SK-N-SH (cell line): ENCODE measurements around the gene IRX2. TPM values are rescaled to one million over a fixed set of nuclear protein-coding genes. Genes with fewer than 3 reads are reported as not detected.

Experiments
- CTCF ChIA-PET: fragments of 300-600, 350-600 bp; formaldehyde crosslinking; extraction: SDS; loops from one replicate; lab custom pipeline; 2021; lab: Yijun Ruan, JAX
- POLR2A ChIA-PET: fragments of 350-600 bp; sonication (Branson Sonifier 250); formaldehyde crosslinking; extraction: SDS; loops from one replicate; lab custom pipeline; 2020; ENCODE audit warnings: antibody characterized with exemption, inconsistent platforms; lab: Yijun Ruan, JAX
- DNase-seq: peaks from one replicate; pipeline ENCODE4 v3.0.0; 2012
- H2AFZ ChIP-seq: fragments of 200-600 bp; sonication (generic); 2 replicates; pipeline ENCODE4 v1.8.1; 2016; ENCODE audit warnings: antibody characterized with exemption, mild to moderate bottlenecking, low read depth
- H3F3A ChIP-seq: fragments of 200-600 bp; sonication (generic); replicated peaks from 2 replicates; pipeline ENCODE3; 2016; ENCODE audit warnings: antibody characterized with exemption, mild to moderate bottlenecking; ENCODE audit not compliant: insufficient read depth
- H3K27ac ChIP-seq, 2 experiments: fragments of 200-500 bp in 1 of 2; fragments of 200-600 bp in 1 of 2; sonication (Bioruptor generic) in 1 of 2; sonication (generic), shearing (Covaris generic) in 1 of 2; 2 replicates each; pipeline versions ENCODE4 v1.5.1 to v1.6.1; 2014 to 2016; ENCODE audit warnings: low read depth in 2 of 2, inconsistent platforms in 1 of 2, low read length in 1 of 2, mild to moderate bottlenecking in 1 of 2, mixed read lengths in 1 of 2
- H3K27me3 ChIP-seq: fragments of 200-600 bp; sonication (generic), shearing (Covaris generic); 2 replicates; pipeline ENCODE4 v1.6.1; 2016; ENCODE audit warnings: mixed run types; ENCODE audit not compliant: insufficient read depth
- H3K36me3 ChIP-seq, 2 experiments: fragments of 200-500 bp in 1 of 2; fragments of 200-600 bp in 1 of 2; sonication (Bioruptor generic) in 1 of 2; sonication (generic) in 1 of 2; replicated peaks in 1 of 2; 2 replicates each; pipeline versions ENCODE3 to v1.5.1; 2014 to 2016; ENCODE audit warnings: low read length in 1 of 2, mild to moderate bottlenecking in 1 of 2; ENCODE audit not compliant: insufficient read depth in 2 of 2, control insufficient read depth in 1 of 2
- H3K4me1 ChIP-seq, 2 experiments: fragments of 200-500 bp in 1 of 2; fragments of 200-600 bp in 1 of 2; sonication (Bioruptor generic) in 1 of 2; sonication (generic), shearing (Covaris generic) in 1 of 2; 2 replicates each; pipeline versions ENCODE4 v1.5.1 to v1.6.1; 2014 to 2016; ENCODE audit warnings: low read depth in 1 of 2, low read length in 1 of 2, mixed run types in 1 of 2; ENCODE audit not compliant: insufficient read depth in 2 of 2, control insufficient read depth in 1 of 2
- H3K4me2 ChIP-seq: fragments of 200-600 bp; sonication (generic), shearing (Covaris generic); 2 replicates; pipeline ENCODE4 v1.6.1; 2017; ENCODE audit warnings: mixed run types
- H3K4me3 ChIP-seq, 2 experiments: fragments of 200-500 bp in 1 of 2; fragments of 200-600 bp in 1 of 2; sonication (Bioruptor generic) in 1 of 2; sonication (generic), shearing (Covaris generic) in 1 of 2; 2 replicates each; pipeline versions ENCODE4 v1.5.1 to v1.8.1; 2014 to 2016; ENCODE audit warnings: low read depth in 2 of 2, inconsistent platforms in 1 of 2, low read length in 1 of 2, mild to moderate bottlenecking in 1 of 2, mixed read lengths in 1 of 2, moderate library complexity in 1 of 2
- H3K79me2 ChIP-seq: fragments of 200-600 bp; sonication (generic); 2 replicates; pipeline ENCODE4 v1.8.1; 2017; ENCODE audit warnings: mild to moderate bottlenecking; ENCODE audit not compliant: insufficient read depth
- H3K9ac ChIP-seq: fragments of 200-600 bp; sonication (generic); 2 replicates; pipeline ENCODE4 v1.6.1; 2017; ENCODE audit warnings: mixed run types
- H3K9me2 ChIP-seq: fragments of 200-600 bp; sonication (generic); 2 replicates; pipeline ENCODE4 v1.6.1; 2017; ENCODE audit warnings: mixed run types
- H3K9me3 ChIP-seq: fragments of 200-600 bp; sonication (generic); 2 replicates; pipeline ENCODE4 v1.6.1; 2017; ENCODE audit warnings: mixed run types, mild to moderate bottlenecking, moderate library complexity
- H4K20me1 ChIP-seq: fragments of 200-600 bp; sonication (generic); 2 replicates; pipeline ENCODE4 v1.6.1; 2017; ENCODE audit warnings: mild to moderate bottlenecking, mixed run types; ENCODE audit not compliant: insufficient read depth
- CHD2 ChIP-seq: fragments of 150-350 bp; IDR thresholded peaks from 2 replicates; pipeline ENCODE4 v1.6.1; 2018; ENCODE audit warnings: low read length; ENCODE audit not compliant: partially characterized antibody
- ELF1 ChIP-seq: IDR thresholded peaks from 2 replicates; pipeline ENCODE4 v1.4.0; 2012
- EP300 ChIP-seq, 2 experiments: IDR thresholded peaks; 2 replicates each; pipeline versions ENCODE4 v1.4.0 to v1.6.1; 2012; ENCODE audit warnings: borderline replicate concordance in 1 of 2, low read depth in 1 of 2, low read length in 1 of 2
- FOSL2 ChIP-seq: IDR thresholded peaks from 2 replicates; pipeline ENCODE4 v1.4.0; 2012; ENCODE audit warnings: low read depth, mild to moderate bottlenecking, moderate library complexity, borderline replicate concordance
- FOXJ3 ChIP-seq: sonication (generic); formaldehyde crosslinking; IDR thresholded peaks from 2 replicates; pipeline ENCODE4 v1.5.1; 2020; ENCODE audit warnings: mild to moderate bottlenecking, missing genetic modification reagents
- FOXM1 ChIP-seq: IDR thresholded peaks from 2 replicates; pipeline ENCODE4 v1.4.0; 2012; ENCODE audit warnings: low read depth, mild to moderate bottlenecking
- GATA2 ChIP-seq: sonication (generic); formaldehyde crosslinking; IDR thresholded peaks from 2 replicates; pipeline ENCODE4 v1.5.0; 2020; ENCODE audit warnings: mild to moderate bottlenecking, missing genetic modification reagents
- JUND ChIP-seq: IDR thresholded peaks from 2 replicates; pipeline ENCODE4 v1.4.0; 2012
- MEF2A ChIP-seq: IDR thresholded peaks from 2 replicates; pipeline ENCODE4 v1.4.0; 2012; ENCODE audit warnings: low read depth, borderline replicate concordance
- MXI1 ChIP-seq: IDR thresholded peaks from 2 replicates; pipeline ENCODE4 v1.6.1; 2012; ENCODE audit warnings: mild to moderate bottlenecking, low read depth, low read length, improper control_type of control experiment
- RAD21 ChIP-seq: IDR thresholded peaks from 2 replicates; pipeline ENCODE4 v1.6.1; 2012; ENCODE audit warnings: mild to moderate bottlenecking, low read length
- RFX5 ChIP-seq: IDR thresholded peaks from 2 replicates; pipeline ENCODE4 v1.6.1; 2012; ENCODE audit warnings: mild to moderate bottlenecking, improper control_type of control experiment, low read length
- RXRA ChIP-seq: IDR thresholded peaks from 2 replicates; pipeline ENCODE4 v1.4.0; 2012; ENCODE audit warnings: low read depth, mild to moderate bottlenecking, borderline replicate concordance
- SMC3 ChIP-seq: IDR thresholded peaks from 2 replicates; pipeline ENCODE4 v1.6.1; 2012; ENCODE audit warnings: low read depth, low read length, improper control_type of control experiment
- TAF1 ChIP-seq: IDR thresholded peaks from 2 replicates; pipeline ENCODE4 v1.6.1; 2012; ENCODE audit warnings: low read depth, mild to moderate bottlenecking, low read length, moderate library complexity, borderline replicate concordance
- TCF12 ChIP-seq: IDR thresholded peaks from 2 replicates; pipeline ENCODE4 v1.4.0; 2012
- YY1 ChIP-seq: IDR thresholded peaks from 2 replicates; pipeline ENCODE4 v1.4.0; 2012; ENCODE audit warnings: low read depth, mild to moderate bottlenecking
- WGBS: methylation state at CpG from one replicate; pipeline ENCODE4 v1.1.6; 2017; ENCODE audit warnings: low lambda C conversion rate; 5-methylcytosine and 5-hydroxymethylcytosine counted together
- polyA plus RNA-seq, 3 experiments: library from polyadenylated mRNA; depleted of rRNA; stranded (reverse); fragments of >200 nt; gene quantifications; 2 replicates each; pipeline ENCODE4 v1.2.3, GENCODE V29; 2012
- TF ChIP-seq, protein P1 (sequence below): IDR thresholded peaks from 2 replicates; pipeline ENCODE4 v1.6.1; 2012; ENCODE audit warnings: mild to moderate bottlenecking, low read depth, low read length, moderate library complexity
- TF ChIP-seq, protein P2 (sequence below): fragments of 150-350 bp; IDR thresholded peaks from 2 replicates; pipeline ENCODE4 v1.6.1; 2016; ENCODE audit warnings: mild to moderate bottlenecking, low read depth, low read length

IRX2 gene
- polyA plus RNA-seq, 1 of the 3 experiments (the other 2 are of a cell fraction), result not detected

DNA sequence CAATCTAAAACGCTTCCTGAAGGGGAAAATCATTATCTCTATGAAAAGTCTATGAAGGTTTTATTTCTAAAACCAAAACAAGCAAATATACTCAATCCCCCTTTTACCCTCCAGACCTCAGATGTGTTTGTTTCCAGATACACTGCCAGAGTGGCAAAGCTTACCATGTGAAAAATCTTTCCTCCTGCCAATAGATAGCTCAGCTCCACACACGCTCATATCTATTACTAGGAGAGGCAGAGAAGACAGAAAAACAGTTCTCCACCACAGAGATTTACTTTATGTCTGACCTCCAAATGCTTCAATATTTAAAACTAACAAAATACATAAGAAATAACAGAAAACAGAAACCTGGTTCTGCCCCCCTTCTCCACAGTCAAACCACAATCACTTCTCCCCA lies 7.0 kb downstream of the IRX2 start (continued):
- TF ChIP-seq FOXJ3 (no peak), RXRA (no peak)

GRCh38 chr5:2742921-2743679 lies 8.4 kb downstream of the IRX2 start:
- Histone ChIP-seq H3K36me3 (no peaks in the 10 kb centered on the region), H3K4me1 (no peaks in the 10 kb centered on the region), H3K4me3 (no peak overlapping the region), H3K4me2 (no peak overlapping the region), H3K9me3 (no peaks in the 10 kb centered on the region), H3F3A (no peaks in the 10 kb centered on the region), H3K9me2 (no peaks in the 10 kb centered on the region), H3K9ac (no peak overlapping the region), H2AFZ (no peak overlapping the region), H3K27ac (no peak overlapping the region), H4K20me1 (no peaks in the 10 kb centered on the region), H3K27me3 (peaks cover 79% of the 10 kb centered on the region), H3K79me2 (no peaks in the 10 kb centered on the region)
- 18% methylated on average over 53 of the region's 55 CpGs for WGBS
- no peak for TF ChIP-seq YY1
- TF ChIP-seq FOSL2, result no peak
- no peak for TF ChIP-seq MXI1
- TF ChIP-seq JUND, result no peak
- TF ChIP-seq, protein P1, sequence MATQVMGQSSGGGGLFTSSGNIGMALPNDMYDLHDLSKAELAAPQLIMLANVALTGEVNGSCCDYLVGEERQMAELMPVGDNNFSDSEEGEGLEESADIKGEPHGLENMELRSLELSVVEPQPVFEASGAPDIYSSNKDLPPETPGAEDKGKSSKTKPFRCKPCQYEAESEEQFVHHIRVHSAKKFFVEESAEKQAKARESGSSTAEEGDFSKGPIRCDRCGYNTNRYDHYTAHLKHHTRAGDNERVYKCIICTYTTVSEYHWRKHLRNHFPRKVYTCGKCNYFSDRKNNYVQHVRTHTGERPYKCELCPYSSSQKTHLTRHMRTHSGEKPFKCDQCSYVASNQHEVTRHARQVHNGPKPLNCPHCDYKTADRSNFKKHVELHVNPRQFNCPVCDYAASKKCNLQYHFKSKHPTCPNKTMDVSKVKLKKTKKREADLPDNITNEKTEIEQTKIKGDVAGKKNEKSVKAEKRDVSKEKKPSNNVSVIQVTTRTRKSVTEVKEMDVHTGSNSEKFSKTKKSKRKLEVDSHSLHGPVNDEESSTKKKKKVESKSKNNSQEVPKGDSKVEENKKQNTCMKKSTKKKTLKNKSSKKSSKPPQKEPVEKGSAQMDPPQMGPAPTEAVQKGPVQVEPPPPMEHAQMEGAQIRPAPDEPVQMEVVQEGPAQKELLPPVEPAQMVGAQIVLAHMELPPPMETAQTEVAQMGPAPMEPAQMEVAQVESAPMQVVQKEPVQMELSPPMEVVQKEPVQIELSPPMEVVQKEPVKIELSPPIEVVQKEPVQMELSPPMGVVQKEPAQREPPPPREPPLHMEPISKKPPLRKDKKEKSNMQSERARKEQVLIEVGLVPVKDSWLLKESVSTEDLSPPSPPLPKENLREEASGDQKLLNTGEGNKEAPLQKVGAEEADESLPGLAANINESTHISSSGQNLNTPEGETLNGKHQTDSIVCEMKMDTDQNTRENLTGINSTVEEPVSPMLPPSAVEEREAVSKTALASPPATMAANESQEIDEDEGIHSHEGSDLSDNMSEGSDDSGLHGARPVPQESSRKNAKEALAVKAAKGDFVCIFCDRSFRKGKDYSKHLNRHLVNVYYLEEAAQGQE, result no peak
- TF ChIP-seq RFX5, result no peak
- no peak for TF ChIP-seq TAF1
- no peak for TF ChIP-seq GATA2 (CRISPR knock-in tag)
- no peak for TF ChIP-seq FOXM1
- no peak for TF ChIP-seq RAD21
- TF ChIP-seq SMC3, result no peak
- TF ChIP-seq MEF2A, result no peak
- TF ChIP-seq CHD2, result no peak
- TF ChIP-seq TCF12, result no peak
- TF ChIP-seq, protein P2, sequence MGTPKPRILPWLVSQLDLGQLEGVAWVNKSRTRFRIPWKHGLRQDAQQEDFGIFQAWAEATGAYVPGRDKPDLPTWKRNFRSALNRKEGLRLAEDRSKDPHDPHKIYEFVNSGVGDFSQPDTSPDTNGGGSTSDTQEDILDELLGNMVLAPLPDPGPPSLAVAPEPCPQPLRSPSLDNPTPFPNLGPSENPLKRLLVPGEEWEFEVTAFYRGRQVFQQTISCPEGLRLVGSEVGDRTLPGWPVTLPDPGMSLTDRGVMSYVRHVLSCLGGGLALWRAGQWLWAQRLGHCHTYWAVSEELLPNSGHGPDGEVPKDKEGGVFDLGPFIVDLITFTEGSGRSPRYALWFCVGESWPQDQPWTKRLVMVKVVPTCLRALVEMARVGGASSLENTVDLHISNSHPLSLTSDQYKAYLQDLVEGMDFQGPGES, result no peak
- no peak for TF ChIP-seq EP300 (IDR thresholded peaks at IDR 0.05; ENCODE audit: borderline replicate concordance in 1 of 2, low read depth in 1 of 2, low read length in 1 of 2)
- no peak for TF ChIP-seq ELF1
- no peak for DNase-seq
- ChIA-PET POLR2A (no interaction called here), CTCF (no interaction called here)
